GM18951 (cell line): ENCODE measurements around the gene HMCN1.

Source experiments
- POLR2A ChIP-seq: IDR thresholded peaks from 4 replicates; pipeline ENCODE4 v1.6.1; 2011; ENCODE audit warnings: mild to moderate bottlenecking; ENCODE audit not compliant: insufficient read length, insufficient read depth; ENCODE audit errors: extremely low read depth
- in situ Hi-C: fragments of 300-500 bp; cut with MboI; formaldehyde crosslinking; loops from one replicate; pipeline ENCODE4 v1.12.0; 2022; ENCODE audit warnings: low sequenced_read_pairs, mixed read lengths, inconsistent platforms; ENCODE audit not compliant: unreplicated experiment

HMCN1 gene

DNA sequence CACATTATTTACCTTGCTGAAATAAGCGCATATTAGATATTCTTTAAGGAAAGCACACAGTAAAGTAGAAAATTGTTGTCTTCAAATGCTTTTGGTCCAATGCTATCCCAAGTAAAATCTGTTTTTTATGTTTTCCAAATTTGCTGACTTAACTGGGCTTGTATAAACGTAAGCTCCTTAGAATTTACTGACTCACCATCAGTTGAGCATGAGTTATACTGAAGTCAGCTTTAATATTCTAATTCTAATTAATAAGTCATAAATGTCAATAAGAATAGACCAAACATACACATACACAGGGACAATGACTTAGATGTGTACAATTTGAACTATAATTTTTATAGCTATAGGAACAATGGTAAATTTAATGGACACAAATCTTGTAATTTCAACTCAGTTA, 321.7 kb downstream of the HMCN1 start:
- no peak for TF ChIP-seq POLR2A

DNA sequence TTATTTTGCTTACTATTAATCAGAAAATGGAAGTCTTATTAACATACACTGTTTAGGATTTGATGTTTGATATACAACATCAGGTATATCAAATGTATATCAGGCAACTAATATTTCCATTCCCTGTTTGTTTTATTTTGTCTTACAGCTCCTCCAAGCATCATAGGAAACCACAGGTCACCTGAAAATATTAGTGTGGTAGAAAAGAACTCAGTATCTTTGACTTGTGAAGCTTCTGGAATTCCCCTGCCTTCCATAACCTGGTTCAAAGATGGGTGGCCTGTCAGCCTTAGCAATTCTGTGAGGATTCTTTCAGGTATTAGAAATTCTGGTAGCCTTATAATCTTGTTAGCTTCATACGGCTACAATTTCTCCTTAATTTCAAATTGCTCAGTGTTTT, 322.9 kb downstream of the HMCN1 start:
- no peak for TF ChIP-seq POLR2A
- in situ Hi-C loops: no loop called here

More for the DNA sequence above, 321.7 kb downstream of the HMCN1 start:
- in situ Hi-C loops: no loop called here

DNA sequence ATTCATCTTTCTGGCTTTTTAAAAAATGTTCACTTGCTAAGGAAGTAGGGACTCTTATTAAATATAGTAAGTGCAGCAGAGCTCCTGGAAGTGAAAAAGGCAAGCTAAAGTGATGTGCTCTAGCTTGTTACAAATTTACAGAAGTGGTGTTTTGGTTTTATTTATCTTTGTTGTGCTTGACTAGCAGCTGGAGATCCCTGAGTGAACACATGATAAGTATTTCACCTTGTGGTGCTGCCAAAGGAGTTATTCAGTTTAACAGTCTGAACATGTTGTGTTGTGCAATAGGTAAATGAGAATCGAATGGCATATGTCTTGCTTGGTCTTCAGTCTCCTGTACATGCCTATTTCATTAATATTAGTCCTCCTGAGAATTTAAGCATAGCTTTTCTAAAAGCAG, 325.1 kb downstream of the HMCN1 start:
- in situ Hi-C loops: no loop called here
- no peak for TF ChIP-seq POLR2A

DNA sequence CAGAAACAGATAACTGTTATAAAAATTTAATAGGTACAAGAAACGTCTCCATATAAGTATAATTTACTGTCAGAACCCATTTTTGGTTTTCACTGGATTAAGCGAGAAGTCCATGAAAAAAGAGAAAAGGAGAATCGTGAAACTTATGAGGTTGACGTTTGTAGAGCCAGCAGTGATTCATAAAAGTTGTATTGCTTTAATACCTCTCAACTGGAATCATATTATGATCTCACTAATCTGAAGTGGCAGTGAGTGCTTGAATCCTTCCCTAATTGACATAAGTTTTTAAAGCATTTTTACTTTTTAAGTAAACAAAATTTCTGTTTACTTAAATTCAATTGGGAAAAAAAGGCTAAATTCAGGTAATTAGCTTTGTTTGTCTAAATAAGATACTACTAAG, 325.6 kb downstream of the HMCN1 start:
- no peak for TF ChIP-seq POLR2A

DNA sequence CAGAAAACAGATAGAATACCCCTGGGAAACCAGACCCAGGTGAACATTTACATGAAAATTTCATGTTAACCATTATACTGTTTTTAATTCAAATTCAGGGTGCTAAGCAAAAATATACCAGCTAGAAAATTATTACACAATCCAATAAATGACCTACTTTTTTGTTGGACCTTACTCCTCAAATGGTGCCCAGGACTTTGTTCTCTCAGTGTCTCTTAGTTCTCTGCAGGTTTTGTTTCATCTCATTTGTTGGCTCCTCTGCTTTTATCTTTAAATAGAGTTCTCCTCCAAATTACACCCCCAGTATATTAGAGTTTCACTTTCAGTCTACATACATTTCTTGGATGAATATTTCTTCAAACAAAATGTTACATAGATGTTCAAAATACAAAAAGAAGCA, 326.0 kb downstream of the HMCN1 start:
- in situ Hi-C loops: no loop called here
- no peak for TF ChIP-seq POLR2A

More for the DNA sequence above, 325.6 kb downstream of the HMCN1 start:
- in situ Hi-C loops: no loop called here

DNA sequence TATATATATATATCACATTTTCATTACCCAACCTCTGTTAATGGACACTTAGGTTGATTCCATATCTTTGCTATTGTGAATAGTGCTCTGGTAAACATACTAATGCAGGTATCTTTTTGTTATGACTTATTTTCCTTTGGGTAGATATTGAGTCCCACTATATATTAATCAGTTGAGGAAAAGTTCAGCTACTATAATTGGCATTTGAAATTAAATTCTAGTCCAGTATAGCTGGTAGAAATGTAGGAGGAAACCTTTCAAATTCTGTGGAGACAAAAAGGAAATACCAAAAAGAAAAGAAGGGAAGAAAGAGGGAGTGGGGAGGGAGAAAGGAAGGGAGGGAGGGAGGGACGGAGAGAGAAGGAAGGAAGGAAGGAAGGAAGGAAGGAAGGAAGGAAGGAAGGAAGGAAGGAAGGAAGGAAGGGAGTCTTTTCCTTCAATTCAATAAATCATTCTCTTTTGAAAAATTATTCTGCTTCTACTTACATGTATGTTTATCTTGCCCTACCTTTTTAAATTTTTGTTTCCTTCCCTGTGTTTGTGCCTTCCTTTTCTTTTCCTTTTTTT, 329.0 kb downstream of the HMCN1 start:
- in situ Hi-C loops: no loop called here
- TF ChIP-seq POLR2A: no peak

- TF ChIP-seq POLR2A: no peak
- in situ Hi-C loops: no loop called here
These were observed 332.2 kb downstream of the HMCN1 start for GRCh38 chr1:186066411-186066810.

DNA sequence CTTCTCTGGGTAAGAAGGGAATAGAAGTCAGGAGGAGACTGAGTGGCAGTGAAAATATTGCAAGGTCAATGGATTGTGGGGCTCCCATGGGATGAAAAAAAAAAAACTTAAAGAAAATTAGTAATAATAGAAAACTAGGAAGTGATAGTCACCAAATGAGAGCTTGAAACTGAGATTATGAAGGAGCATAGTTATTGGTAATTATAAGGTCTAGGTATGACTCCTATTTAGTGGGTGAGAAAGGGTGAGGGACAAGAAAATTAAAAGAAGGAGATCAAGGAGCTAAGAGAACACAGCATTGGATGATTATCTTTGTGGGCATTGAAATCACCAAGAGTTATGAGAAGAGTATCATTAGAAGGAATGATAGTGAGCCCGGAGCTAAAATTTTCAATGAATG, 339.5 kb downstream of the HMCN1 start:
- no peak for TF ChIP-seq POLR2A
- in situ Hi-C loops: no loop called here

GRCh38 chr1:186076006-186076405, 341.8 kb downstream of the HMCN1 start:
- no peak for TF ChIP-seq POLR2A
- in situ Hi-C loops: no loop called here

- in situ Hi-C loops: no loop called here
- TF ChIP-seq POLR2A: no peak
These were observed 344.1 kb downstream of the HMCN1 start for GRCh38 chr1:186078245-186078644.

- in situ Hi-C loops: no loop called here
- no peak for TF ChIP-seq POLR2A
These were observed 345.0 kb downstream of the HMCN1 start for GRCh38 chr1:186079084-186079684.

GRCh38 chr1:186082235-186082937, 348.2 kb downstream of the HMCN1 start:
- in situ Hi-C loops: no loop called here
- TF ChIP-seq POLR2A: no peak

DNA sequence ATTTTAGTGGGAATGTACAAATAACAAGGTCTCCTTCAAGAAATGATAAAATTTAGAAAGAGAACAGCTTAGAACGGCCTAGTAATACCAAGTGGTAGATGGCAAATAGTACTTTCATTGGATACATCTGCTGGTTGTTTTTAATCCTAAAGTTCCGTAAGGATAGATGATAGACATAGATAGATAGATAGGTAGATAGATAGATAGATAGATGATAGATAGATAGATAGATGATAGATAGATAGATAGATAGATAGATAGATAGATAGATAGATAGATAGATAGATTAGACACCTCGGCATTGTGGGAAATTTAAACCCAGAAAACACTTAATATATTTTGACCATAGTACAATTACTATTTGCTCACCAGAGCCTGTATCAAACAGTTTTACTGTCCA, 352.4 kb downstream of the HMCN1 start:
- no peak for TF ChIP-seq POLR2A

DNA sequence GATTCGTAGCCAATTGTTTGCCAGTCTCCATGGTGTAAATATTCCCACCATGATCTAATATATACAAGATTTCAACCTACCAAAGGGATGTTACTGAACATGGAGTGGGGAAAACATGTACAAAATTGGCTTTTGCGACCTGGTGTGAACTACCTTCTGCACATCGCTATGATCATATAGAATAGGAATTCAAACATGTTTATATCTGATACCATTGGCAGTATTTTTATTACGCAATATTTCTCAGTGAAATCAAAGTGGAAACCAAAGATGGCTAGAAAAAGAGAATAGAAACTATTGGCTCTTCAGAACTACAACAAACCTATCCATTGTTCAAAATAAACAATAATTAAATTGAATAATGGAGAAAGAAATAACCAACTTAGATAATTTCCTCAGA, 355.7 kb downstream of the HMCN1 start:
- no peak for TF ChIP-seq POLR2A
- in situ Hi-C loops: loop anchor here (10.0 kb wide), 1 partner anchor 65 kb away; no protein-coding TSS in a partner anchor

More for the DNA sequence above, 352.4 kb downstream of the HMCN1 start:
- in situ Hi-C loops: no loop called here
